ENCODE measurements around the gene ADAMTS17. TPM values are rescaled to one million over a fixed set of nuclear protein-coding genes. Genes with fewer than 3 reads are reported as not detected.

The ADAMTS17 gene
- total and polyA plus RNA-seq, 8 donors, result 4.2 to 16.4 (median 10.8) TPM

DNA sequence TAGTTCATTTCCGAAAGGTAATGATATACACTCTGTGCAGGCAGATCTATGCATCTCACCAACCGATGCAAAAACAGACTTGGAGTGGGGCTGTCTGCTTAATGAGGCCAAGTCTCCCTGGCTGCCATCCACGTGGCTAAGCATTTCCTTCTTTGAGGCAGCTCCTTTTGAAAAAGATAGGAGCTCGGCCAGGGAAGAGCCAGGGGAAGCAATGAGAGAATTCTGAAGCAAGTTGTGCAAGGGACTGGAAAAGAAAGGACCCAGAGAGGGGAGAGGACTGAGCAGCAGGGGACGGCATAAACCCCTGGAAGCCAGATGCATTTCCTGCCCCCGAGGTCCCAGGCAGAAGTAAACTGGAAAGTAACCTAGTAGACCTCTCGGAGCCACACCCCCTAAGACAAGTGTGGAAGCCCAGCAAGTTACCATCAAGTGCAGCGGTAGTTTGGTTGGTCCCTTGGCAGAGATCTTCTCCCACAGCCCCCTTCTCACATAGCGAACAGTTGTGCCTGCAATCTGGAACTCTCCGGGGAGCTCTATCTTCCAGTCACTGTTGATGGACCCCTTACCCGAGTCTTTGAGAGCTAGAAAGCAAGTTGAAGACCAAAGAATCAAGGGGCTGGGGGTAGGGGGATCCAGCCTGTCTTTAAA is 288.2 kb downstream of the ADAMTS17 start:
- H3K27ac ChIP-seq, result no peak overlapping the region
- no peaks in the 10 kb centered on the region for H3K9me3 ChIP-seq
- no peak overlapping the region for H3K4me3 ChIP-seq
- ATAC-seq (no peak), FAIRE-seq (no peak), DNase-seq (no peak)
- H3K27me3 ChIP-seq, result no peaks in the 10 kb centered on the region
- H3K4me1 ChIP-seq, result no peaks in the 10 kb centered on the region
- no peaks in the 10 kb centered on the region for H3K36me3 ChIP-seq
- 81 to 82% methylated on average over 11 of the region's 11 CpGs for WGBS, 2 donors
- TF ChIP-seq, protein P1, sequence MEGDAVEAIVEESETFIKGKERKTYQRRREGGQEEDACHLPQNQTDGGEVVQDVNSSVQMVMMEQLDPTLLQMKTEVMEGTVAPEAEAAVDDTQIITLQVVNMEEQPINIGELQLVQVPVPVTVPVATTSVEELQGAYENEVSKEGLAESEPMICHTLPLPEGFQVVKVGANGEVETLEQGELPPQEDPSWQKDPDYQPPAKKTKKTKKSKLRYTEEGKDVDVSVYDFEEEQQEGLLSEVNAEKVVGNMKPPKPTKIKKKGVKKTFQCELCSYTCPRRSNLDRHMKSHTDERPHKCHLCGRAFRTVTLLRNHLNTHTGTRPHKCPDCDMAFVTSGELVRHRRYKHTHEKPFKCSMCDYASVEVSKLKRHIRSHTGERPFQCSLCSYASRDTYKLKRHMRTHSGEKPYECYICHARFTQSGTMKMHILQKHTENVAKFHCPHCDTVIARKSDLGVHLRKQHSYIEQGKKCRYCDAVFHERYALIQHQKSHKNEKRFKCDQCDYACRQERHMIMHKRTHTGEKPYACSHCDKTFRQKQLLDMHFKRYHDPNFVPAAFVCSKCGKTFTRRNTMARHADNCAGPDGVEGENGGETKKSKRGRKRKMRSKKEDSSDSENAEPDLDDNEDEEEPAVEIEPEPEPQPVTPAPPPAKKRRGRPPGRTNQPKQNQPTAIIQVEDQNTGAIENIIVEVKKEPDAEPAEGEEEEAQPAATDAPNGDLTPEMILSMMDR (IDR thresholded peaks at IDR 0.05), result no peak
- intact Hi-C loops (cut with DNase I), result no loop called here

DNA sequence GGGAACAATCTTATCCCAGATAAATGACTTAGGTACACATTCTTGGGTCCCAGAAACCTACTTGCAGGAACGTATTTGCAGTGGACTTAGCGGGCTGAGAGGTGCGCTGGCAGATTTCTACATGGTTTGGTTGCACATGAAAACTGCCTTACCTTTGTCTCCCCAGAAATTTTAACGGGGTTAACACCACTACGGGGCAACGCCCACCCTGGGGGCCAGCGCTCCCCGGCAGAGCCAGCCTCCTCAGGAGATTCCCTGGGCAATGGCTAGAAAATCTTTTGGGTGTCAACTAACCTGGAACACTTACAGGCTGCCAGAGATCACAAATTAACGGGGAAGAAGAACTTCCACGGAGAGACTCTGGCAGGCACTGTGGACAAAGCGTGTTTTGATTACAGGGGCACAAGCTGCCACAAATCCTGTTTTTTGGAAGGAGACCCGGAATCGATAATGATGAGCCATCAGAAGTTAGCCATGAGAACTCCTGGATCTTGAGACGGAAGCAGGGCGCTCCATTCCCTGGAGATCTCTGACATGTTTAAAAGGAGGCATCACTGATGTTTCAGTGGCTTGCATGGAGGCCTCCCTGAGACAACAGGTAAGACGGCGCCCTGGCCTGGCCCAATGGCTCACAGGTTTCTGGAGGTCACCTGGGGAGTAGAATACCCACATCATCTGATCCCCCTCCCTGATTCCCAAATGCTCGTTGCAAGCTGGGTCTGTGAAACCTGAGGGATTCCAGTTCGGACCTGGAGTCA is 288.9 kb downstream of the ADAMTS17 start:
- intact Hi-C loops (cut with DNase I), result no loop called here
- DNase-seq (no peak), FAIRE-seq (no peak), ATAC-seq (no peak)
- H3K27ac ChIP-seq, result no peak overlapping the region
- no peaks in the 10 kb centered on the region for H3K27me3 ChIP-seq
- WGBS, 2 donors, result 86 to 87% methylated on average over 19 of the region's 19 CpGs
- no peaks in the 10 kb centered on the region for H3K9me3 ChIP-seq
- no peak overlapping the region for H3K4me3 ChIP-seq
- no peaks in the 10 kb centered on the region for H3K4me1 ChIP-seq
- no peaks in the 10 kb centered on the region for H3K36me3 ChIP-seq
- TF ChIP-seq, protein P1 (IDR thresholded peaks at IDR 0.05), result no peak

DNA sequence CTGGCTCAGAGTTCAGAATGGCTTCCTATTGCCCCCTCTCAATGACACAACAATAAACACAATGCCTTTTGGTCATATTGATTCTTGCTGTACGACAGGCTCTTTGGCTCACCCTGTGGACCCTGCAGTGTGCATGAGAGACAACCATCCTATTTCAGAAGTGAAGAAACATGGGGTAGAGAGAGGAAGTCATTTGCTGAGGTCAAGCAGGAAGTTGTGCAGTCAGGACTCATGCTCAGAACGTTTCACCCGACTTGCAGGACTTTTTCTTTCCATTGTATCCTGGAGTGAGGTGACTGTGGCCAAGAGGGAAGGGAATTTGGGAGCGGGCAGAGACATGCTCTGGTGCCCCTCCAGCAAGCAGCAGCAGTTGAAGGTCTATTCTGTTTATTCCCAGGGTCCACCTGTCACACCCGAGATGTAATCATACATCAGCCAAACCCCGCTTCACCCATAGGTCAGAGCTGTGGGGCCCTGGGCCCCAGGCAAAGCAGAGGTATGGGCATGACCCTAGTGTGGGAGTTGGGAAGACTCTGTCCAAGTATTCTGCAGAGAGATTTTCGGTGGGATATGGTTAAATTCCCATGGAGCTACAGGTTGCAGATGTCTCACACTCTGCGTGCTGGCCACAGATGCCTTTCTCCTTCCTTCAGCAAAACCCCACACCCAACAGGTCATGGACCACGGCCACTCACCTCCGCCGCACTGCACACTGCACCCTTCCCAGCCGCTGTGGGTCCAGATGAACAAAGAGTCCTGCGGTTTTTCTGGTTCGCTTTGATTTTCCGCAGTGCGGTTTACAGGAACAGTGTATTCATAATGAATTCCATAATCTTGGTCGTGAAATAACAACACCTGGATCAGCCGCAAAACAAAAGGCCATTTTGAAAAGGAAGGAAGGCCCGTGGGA is 290.6 kb downstream of the ADAMTS17 start:
- no peak for ATAC-seq
- intact Hi-C loops (cut with DNase I), result no loop called here
- Histone ChIP-seq H3K4me3 (no peak overlapping the region), H3K4me1 (no peaks in the 10 kb centered on the region), H3K9me3 (no peaks in the 10 kb centered on the region), H3K27ac (no peak overlapping the region), H3K36me3 (no peaks in the 10 kb centered on the region), H3K27me3 (no peaks in the 10 kb centered on the region)
- WGBS, 2 donors, result 92% methylated on average over 19 of the region's 19 CpGs
- no peak for DNase-seq
- TF ChIP-seq, protein P1 (IDR thresholded peaks at IDR 0.05), result no peak
- FAIRE-seq, result no peak

DNA sequence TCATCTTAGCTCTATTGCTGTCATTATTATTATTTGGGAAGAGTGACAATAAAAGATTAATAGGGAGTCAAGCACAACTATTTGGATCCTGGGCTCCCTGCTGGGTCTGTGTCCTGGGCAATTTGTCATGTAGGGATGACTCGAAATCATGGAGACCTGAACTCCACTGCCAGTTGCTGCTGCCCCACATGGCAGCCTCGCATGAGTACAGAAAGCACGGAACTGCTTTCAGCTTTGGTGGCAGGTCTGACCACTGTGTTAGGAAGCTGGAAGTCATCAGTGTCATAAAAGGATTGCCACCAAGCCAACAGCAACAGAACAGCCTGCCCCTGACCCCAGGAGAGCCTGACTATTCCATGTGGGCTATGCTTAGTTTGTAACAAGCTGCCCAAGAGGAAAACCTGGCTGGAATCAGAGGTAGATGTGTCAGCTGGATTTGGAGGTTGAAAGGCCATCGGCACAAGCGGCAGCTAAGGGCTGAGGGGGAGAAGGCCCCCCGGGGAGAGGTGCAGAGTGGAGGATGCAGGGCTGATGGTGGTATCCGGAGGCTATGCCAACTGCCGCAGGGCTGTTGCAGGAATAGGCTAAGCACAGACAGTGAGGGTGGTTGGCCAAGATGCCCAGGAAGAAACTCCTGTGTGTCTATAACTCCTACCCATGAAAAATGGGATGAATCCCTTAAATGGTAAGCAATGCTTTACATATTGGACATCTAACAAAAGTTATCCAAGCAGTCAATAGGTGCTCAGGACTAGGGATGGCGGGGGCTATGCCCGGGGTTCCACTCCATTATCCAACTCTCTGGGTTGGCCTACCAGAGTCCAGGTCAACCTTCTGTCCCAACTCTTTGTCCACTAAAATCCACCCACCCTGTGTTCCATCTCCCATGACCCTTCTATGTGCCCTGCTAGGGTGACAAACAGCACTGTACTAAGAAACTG is 291.6 kb downstream of the ADAMTS17 start:
- H3K27ac ChIP-seq, result no peak overlapping the region
- ATAC-seq (no peak), FAIRE-seq (no peak), DNase-seq (no peak)
- 90 to 96% methylated on average over 10 of the region's 10 CpGs for WGBS, 2 donors
- H3K4me3 ChIP-seq, result no peak overlapping the region
- no peaks in the 10 kb centered on the region for H3K36me3 ChIP-seq
- H3K27me3 ChIP-seq, result no peaks in the 10 kb centered on the region
- TF ChIP-seq, protein P1 (IDR thresholded peaks at IDR 0.05), result no peak
- no peaks in the 10 kb centered on the region for H3K9me3 ChIP-seq
- intact Hi-C loops (cut with DNase I), result no loop called here
- H3K4me1 ChIP-seq, result no peaks in the 10 kb centered on the region
